ENCODE data around the gene DRC7.

DNA sequence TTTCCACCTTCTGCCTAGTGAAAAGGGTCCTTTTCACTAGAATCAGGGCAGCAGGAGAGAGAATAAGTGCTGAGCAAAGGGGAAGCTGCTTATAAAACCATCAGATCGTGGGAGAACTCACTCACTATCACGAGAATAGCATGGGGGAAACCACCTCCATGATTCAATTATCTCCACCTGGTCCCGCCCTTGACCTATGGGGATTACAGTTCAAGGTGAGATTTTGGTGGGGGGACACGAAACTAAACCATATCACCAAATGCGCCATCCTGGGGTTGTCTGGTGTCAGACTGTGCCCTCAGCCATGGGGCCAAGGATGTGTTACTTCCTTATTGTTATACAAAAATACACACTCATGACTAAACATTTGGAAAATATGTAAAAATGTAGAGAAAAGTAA, 30.5 kb downstream of the DRC7 start:
- TF ChIP-seq ELF4 (IDR thresholded peaks at IDR 0.05) (no peak), NFRKB (IDR thresholded peaks at IDR 0.05) (no peak)
